HG03571 (cell line): ENCODE data around the gene LRRFIP2.

Experiments used
- ATAC-seq: cut with Tn5 transposase; IDR thresholded peaks from one replicate; pipeline ENCODE4 v1.9.1; 2021; ENCODE audit not compliant: unreplicated experiment

The LRRFIP2 gene

GRCh38 chr3:37029516-37030163 is 144.7 kb downstream of the LRRFIP2 start:
- ATAC-seq: no peak

- ATAC-seq: no peak
These were observed 145.3 kb downstream of the LRRFIP2 start for GRCh38 chr3:37029111-37029510.

GRCh38 chr3:37028329-37028728 is 146.1 kb downstream of the LRRFIP2 start:
- no peak for ATAC-seq

GRCh38 chr3:37026851-37027250 is 147.5 kb downstream of the LRRFIP2 start:
- ATAC-seq: no peak

DNA sequence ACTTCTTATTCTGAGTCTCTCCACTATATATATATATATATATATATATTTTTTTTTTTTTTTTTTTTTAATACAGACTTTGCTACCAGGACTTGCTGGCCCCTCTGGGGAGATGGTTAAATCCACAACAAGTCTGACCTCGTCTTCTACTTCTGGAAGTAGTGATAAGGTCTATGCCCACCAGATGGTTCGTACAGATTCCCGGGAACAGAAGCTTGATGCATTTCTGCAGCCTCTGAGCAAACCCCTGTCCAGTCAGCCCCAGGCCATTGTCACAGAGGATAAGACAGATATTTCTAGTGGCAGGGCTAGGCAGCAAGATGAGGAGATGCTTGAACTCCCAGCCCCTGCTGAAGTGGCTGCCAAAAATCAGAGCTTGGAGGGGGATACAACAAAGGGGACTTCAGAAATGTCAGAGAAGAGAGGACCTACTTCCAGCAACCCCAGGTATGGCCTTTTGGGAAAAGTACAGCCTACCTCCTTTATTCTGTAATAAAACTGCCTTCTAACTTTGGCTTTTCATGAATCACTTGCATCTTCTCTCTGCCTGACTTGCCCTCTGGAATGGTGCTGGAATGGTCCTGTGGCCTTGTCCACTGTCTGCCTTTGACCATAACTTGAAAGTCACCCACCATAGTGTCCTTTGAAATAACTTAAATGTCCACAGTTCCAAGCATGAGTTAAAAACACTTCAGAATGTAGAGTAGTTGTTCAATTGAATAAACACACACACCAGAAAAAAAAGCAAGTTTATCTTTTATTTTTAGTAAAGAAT is 148.6 kb downstream of the LRRFIP2 start:
- no peak for ATAC-seq

DNA sequence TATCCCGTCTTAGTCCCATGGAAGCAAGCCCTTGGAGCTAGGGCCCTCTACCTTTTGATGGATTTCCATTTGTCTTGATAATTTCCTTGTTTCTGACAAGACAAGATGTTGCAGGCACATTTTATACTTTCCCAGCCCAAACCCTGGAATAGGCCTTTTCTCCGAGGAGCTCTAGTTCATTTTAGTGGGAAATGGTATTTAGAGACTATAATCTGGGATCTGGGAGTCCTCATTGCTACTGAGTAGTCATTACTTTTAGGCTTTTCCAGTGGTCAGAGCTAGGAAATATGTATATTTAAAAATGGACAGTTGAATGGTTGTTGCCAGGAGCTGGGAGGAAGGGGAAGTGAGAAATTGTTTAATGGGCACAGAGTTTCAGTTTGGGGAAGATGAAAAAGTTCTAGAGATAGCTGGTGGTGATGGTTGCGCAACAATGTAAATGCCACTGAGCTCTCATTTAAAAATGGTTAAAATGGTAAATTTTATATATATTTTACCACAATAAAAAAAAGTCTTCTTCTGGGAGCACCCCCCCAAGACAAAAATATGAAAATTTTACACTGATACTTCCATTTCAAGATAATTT is 149.5 kb downstream of the LRRFIP2 start:
- no peak for ATAC-seq

- no peak for ATAC-seq
These were observed 150.3 kb downstream of the LRRFIP2 start for GRCh38 chr3:37024092-37024491.

DNA sequence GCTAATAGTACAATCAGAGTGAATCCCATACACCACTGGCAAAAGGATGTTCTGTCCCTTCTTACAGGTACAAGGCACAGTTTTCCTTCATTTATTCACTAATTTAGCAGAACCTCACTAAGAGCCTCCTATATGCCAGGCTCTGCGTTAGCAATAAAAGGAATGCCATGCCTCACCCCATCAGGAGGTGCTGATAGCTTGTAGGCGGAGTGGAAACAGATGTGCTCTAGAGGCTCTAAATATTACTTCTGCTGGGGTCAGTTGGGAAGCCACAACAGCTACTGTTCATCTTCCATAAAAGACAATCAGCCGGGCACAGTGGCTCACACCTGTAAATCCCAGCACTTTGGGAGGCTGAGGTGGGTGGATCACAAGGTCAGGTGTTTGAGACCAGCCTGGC is 156.7 kb downstream of the LRRFIP2 start:
- ATAC-seq: no peak

DNA sequence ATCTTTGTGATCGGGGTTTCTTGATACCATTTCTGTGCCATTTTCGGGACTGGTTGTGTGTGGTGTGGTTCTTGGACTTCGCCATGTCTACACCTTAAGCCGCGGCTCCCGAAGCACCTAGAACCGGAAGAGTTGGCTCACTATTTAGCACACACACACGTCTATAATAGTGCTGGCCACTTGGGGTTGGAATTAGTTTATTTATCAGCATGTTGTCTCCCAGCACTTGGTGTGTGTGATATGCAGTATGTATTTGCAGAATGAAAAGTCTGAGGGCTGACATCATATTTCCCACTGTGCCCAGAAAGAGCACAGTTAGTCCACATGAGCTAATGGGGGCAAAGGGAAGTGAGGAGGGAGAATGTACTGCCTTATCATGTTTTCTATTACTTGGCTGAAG is 157.5 kb downstream of the LRRFIP2 start:
- no peak for ATAC-seq

DNA sequence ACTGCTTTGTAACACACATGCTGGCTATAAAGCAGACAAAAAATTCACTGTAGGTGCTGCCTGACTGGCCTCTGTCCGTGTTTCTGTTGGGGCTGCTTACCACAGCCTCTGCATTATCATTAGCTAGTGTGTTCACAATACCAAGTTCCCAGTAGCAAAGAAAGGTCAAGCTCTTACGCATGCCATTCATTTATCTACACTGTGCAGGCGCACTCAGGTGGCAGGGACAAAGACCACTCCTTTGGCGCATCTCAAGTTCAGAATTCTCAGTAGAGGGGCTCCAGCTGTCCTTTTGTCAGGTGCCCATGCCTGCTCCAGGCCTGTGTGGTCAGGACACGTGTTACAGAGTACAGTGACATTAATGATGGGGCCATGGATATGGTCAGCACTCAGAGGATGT is 158.7 kb downstream of the LRRFIP2 start:
- no peak for ATAC-seq

DNA sequence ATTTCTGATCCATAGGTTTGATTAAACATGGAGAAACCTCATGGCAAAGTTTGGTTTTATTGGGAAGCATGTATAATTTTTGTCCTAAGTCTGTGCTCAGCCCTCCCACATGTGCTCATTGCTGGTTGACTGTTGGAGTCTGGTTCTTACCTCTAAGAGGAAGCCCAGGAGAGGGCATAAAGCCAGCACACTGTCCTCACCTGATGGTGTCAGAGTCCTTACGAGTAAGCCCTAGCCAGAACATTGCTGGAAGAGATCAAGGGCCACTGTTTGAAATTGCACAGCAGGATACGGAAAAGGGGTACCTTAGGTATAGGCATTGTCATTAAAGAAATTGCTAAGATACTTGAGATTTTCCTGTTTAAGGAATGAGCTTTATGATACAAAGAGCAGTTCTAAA is 159.8 kb downstream of the LRRFIP2 start:
- no peak for ATAC-seq
